Colonic mucosa (tissue), 4 donors: ENCODE measurements around the gene GNAZ. TPM values are rescaled to one million over a fixed set of nuclear protein-coding genes. Genes with fewer than 3 reads are reported as not detected.

Experiments used
- DNase-seq: peaks from one replicate; pipeline ENCODE4 v3.0.0-alpha.2; 2020
- H3K27ac ChIP-seq: fragments of 200-600 bp; one replicate; pipeline ENCODE4 v1.8.0; 2021
- H3K27me3 ChIP-seq: fragments of 200-600 bp; one replicate; pipeline ENCODE4 v1.8.0; 2021
- H3K36me3 ChIP-seq: fragments of 200-600 bp; one replicate; pipeline ENCODE4 v1.8.0; 2021
- H3K4me1 ChIP-seq: fragments of 200-600 bp; one replicate; pipeline ENCODE4 v1.8.0; 2021; ENCODE audit warnings: mild to moderate bottlenecking
- H3K4me3 ChIP-seq: fragments of 200-600 bp; one replicate; pipeline ENCODE4 v1.8.0; 2021
- H3K9ac ChIP-seq, 2 donors: one replicate each; pipeline ENCODE4 v1.7.0; 2013; ENCODE audit warnings: control low read depth in 2 of 2, low read depth in 2 of 2, low read length in 2 of 2
- H3K9me3 ChIP-seq: fragments of 200-600 bp; one replicate; pipeline ENCODE4 v1.8.0; 2021
- intact Hi-C: fragments of 100-400 bp; cut with DNase I; formaldehyde crosslinking; loops from one replicate; pipeline ENCODE4 v1.14.1; 2022
- total RNA-seq, 2 donors: library from RNA; stranded (reverse); fragmentation: NEBNext Ultra II Directional in 1 of 2; extraction: Animal tissue kit (Norgen Biotek cat#: 25700) in 1 of 2; gene quantifications; one replicate each; pipeline ENCODE4 v1.2.1, GENCODE V29; 2021
- TF ChIP-seq, protein P1 (sequence below): fragments of 200-600 bp; IDR thresholded peaks from one replicate; pipeline ENCODE4 v1.8.0; 2022; ENCODE audit warnings: antibody characterized with exemption, mild to moderate bottlenecking
- donor health status: healthy.
- donor health status: DM: no; HTN: no; CAD: no.
- donor health status: DM: no; HTN: no; CAD: no.

Gene GNAZ
- total RNA-seq, 2 donors from 2014 or later, result 1.2 to 2.5 TPM

DNA sequence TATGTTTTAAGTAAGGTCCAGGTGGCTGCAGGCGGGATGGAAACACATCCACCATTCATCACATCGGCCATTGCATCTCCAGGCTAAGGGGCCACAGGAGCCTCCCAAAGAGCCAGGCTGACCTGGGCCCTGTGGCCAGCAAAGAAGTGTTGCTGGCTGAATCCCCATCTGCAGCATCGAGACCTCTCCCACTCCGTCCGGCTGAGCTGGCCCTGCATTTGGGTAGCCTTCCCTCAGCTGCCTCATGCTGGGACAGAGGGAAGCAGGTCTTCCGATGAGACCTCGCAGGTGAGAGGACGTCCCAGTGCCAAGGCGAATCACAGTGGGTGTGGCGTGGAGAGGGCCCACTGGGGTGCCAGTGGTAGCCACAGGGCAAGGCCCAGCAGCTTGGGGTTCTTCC lies 47.0 kb downstream of the GNAZ start:
- H3K4me1 ChIP-seq, result no peaks in the 10 kb centered on the region
- H3K27me3 ChIP-seq, result no peaks in the 10 kb centered on the region
- H3K27ac ChIP-seq, result no peak overlapping the region
- H3K9ac ChIP-seq, result no peak overlapping the region
- intact Hi-C loops, result no loop called here
- H3K9me3 ChIP-seq, result no peaks in the 10 kb centered on the region
- H3K4me3 ChIP-seq, result no peak overlapping the region
- no peak for DNase-seq
- H3K36me3 ChIP-seq, result no peaks in the 10 kb centered on the region
- TF ChIP-seq, protein P1, sequence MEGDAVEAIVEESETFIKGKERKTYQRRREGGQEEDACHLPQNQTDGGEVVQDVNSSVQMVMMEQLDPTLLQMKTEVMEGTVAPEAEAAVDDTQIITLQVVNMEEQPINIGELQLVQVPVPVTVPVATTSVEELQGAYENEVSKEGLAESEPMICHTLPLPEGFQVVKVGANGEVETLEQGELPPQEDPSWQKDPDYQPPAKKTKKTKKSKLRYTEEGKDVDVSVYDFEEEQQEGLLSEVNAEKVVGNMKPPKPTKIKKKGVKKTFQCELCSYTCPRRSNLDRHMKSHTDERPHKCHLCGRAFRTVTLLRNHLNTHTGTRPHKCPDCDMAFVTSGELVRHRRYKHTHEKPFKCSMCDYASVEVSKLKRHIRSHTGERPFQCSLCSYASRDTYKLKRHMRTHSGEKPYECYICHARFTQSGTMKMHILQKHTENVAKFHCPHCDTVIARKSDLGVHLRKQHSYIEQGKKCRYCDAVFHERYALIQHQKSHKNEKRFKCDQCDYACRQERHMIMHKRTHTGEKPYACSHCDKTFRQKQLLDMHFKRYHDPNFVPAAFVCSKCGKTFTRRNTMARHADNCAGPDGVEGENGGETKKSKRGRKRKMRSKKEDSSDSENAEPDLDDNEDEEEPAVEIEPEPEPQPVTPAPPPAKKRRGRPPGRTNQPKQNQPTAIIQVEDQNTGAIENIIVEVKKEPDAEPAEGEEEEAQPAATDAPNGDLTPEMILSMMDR, result no peak

DNA sequence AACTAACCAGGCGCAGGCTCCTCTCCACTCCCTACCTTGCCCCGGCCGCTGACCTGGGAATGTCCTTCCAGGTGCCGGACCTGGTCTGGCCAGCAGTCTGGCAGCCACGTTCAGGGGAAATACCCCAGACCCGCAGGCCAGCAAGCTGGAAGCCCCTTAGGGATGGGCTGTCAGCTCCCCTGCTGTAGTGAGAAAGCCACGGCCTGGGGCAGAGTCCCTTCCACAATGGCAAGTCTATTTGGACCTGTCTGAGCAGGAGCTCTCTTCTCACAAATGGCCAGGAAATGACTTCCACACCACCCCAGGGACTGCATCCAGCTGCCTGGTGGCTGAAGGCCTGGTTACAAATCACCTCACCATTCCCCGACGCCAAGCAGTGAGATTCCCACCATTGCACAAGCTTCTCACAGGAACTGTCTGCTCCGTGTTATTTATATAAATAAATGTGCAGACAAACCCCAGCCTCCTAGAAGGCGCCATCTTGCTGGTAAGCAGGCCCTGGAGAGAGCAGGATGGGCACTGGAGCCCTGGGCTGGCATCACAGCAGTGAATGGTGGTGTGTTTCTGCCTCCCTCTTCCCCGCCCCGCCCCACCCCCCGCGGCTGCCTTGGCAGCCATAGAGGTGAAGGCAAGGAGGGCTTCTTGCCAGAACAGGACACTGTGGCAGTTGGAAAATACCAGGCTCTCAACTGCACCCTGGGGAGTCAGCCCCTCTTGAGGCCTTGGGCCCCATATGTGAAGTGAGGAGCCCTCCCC lies 47.8 kb downstream of the GNAZ start:
- intact Hi-C loops, result no loop called here
- no peak overlapping the region for H3K27ac ChIP-seq
- H3K4me1 ChIP-seq, result no peaks in the 10 kb centered on the region
- no peaks in the 10 kb centered on the region for H3K36me3 ChIP-seq
- no peak overlapping the region for H3K4me3 ChIP-seq
- TF ChIP-seq, protein P1, result no peak
- H3K27me3 ChIP-seq, result no peaks in the 10 kb centered on the region
- no peak for DNase-seq
- H3K9me3 ChIP-seq, result no peaks in the 10 kb centered on the region
- H3K9ac ChIP-seq, result no peak overlapping the region

DNA sequence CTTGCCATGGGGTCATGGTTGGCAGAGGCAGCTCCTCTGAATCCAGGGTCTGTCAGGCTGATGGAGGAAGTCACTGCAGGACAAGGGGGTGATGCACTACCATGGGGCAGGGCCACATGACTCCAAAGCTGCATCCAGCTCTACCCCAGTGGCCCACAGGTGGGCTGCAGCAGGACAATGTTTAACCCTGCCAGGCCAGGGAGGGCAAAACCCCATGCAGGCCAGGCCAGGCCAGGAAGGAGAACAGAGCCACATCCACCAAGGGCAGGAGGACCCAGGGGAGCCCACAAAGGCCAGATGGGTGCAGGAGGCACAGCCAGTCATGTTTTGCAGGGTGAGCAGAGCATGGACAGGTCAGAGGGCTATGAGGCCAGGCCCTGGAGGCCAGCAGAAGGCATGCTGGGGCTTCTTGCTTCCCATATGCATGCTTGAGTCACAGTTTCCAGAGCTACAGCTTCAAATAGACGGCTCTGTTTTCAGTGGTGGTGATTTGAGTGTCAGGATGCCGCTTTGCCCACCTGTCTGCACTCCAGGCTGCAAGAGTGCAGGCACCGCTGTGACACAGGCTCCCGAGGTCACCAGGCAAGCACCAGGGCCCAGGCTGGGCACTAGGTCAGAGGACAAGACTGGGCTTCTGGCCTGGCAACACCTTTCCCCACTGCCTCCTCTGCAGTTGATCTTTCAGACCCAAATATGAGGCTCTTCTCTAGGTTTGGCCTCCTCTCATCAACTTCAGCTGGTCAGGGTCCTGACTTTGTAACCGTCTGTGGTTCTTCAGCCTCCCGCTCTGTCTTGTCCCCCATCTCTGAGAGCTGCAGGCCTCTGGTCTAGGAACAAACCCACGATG lies 48.6 kb downstream of the GNAZ start:
- Histone ChIP-seq H3K4me3 (no peak overlapping the region), H3K9me3 (no peaks in the 10 kb centered on the region), H3K27me3 (no peaks in the 10 kb centered on the region), H3K36me3 (no peaks in the 10 kb centered on the region), H3K9ac (no peak overlapping the region), H3K4me1 (no peaks in the 10 kb centered on the region), H3K27ac (no peak overlapping the region)
- TF ChIP-seq, protein P1, result no peak
- intact Hi-C loops, result no loop called here
- no peak for DNase-seq

DNA sequence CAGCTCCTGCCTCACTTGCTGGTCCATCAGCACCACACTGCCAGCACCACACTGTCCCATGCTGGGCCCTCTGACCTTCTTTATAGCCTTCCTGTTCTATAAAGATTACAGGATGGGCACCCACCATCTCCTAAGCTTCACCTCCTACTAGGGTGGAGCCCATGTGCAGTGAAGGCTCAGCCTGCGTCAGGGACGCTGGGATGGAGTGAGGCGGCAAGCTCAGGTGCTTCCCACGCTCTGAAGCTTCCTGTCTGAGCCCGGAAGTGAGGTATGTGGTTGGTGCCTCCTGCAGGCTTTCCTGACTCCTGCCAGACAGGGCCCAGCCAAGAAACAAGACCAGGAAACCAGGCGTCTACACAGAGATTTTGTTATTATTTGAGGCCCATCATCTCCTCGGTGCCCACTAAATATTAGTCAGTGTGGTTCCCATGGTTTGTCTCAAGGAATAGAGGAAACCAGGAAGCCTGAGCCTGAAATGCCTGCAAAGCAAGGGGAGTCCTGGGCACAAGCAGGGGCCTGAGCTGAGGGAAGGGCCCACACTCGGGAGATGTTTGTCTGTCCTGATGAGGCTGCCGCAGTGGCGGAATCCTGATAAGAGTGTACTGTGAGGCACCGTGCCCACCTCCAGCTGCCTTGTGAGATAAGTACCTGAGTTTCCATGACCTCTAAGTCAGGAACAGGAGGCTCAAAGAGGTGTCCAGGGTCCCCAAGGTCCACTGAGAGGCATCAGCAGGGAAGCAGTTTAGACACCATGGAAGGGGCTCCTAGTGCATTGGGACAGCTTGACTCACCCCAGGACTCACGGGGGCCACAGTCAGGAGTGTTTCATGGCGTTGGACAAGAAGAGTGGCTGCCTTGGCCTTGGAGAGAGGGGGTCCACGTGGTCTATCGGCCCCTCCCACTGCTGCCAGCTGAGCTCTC lies 49.4 kb downstream of the GNAZ start:
- no peaks in the 10 kb centered on the region for H3K27me3 ChIP-seq
- H3K27ac ChIP-seq, result no peak overlapping the region
- TF ChIP-seq, protein P1, result no peak
- no peak overlapping the region for H3K4me3 ChIP-seq
- no peak for DNase-seq
- H3K36me3 ChIP-seq, result no peaks in the 10 kb centered on the region
- H3K4me1 ChIP-seq, result no peaks in the 10 kb centered on the region
- intact Hi-C loops, result loop anchor here (10.0 kb wide), 1 partner anchor 265 kb away; no protein-coding TSS in a partner anchor
- H3K9me3 ChIP-seq, result no peaks in the 10 kb centered on the region
- no peak overlapping the region for H3K9ac ChIP-seq

DNA sequence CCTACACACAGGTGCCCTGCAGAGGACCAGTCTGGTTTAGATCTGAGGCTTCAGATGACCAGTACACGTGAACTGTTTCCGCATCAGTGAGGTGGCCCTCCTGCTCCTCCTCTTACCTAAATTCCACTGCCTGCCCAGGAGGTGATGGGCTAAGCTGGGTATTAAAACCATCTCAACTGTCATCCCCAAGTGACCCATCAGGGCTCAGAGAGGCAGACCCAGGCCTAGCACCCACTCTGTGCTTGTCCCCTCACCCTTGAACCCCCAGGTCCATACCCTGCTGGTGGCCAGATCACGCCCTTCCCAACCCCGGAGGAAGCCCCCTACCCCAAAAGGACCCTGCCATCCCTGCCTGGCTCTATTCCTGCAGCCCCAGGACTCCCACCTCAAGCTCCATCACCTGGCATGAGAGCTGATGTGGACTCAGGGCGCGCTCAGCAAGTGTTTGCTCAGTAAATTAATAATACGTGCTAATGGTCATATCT lies 50.1 kb downstream of the GNAZ start:
- no peak overlapping the region for H3K27ac ChIP-seq
- H3K36me3 ChIP-seq, result no peaks in the 10 kb centered on the region
- H3K4me1 ChIP-seq, result no peaks in the 10 kb centered on the region
- no peak for DNase-seq
- no peaks in the 10 kb centered on the region for H3K27me3 ChIP-seq
- TF ChIP-seq, protein P1, result no peak
- H3K9ac ChIP-seq, result no peak overlapping the region
- H3K4me3 ChIP-seq, result no peak overlapping the region
- no peaks in the 10 kb centered on the region for H3K9me3 ChIP-seq
- intact Hi-C loops, result loop anchor here (10.0 kb wide), 1 partner anchor 264 kb away; no protein-coding TSS in a partner anchor
